CD4-positive, alpha-beta T cell treated with Interleukin-12 subunit alpha and Interleukin-12 subunit beta, for 1 hour (primary cell): ENCODE data around the gene TASOR2.

ENCODE experiments used
- DNase-seq: peaks from one replicate; pipeline ENCODE4 v3.0.0-alpha.2; 2020

TASOR2 gene

GRCh38 chr10:5688587-5688986, 3.9 kb downstream of the TASOR2 start:
- DNase-seq: no peak

DNA sequence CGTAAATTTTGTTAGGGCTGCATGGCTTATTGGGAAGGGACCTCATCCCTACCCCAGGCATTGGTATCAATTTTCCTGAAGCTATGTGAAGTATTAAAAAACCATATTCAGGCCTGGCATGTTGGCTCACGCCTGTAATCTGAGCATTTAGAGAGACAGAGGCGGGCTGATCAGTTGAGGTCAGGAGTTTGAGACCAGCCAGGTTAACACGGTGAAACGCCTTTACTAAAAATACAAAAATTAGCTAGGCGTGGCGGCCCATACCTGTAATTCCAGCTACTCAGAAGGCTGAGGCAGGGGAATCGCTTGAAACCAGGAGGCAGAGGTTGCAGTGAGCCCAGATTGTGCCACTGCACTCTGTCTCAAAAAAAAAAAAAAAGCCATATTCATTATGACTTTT, 7.1 kb downstream of the TASOR2 start:
- DNase-seq: no peak

GRCh38 chr10:5692461-5693358, 8.1 kb downstream of the TASOR2 start:
- DNase-seq: peak; percentile 71

GRCh38 chr10:5694573-5694972, 9.9 kb downstream of the TASOR2 start:
- no peak for DNase-seq

GRCh38 chr10:5697342-5697741, 12.7 kb downstream of the TASOR2 start:
- DNase-seq: no peak

DNA sequence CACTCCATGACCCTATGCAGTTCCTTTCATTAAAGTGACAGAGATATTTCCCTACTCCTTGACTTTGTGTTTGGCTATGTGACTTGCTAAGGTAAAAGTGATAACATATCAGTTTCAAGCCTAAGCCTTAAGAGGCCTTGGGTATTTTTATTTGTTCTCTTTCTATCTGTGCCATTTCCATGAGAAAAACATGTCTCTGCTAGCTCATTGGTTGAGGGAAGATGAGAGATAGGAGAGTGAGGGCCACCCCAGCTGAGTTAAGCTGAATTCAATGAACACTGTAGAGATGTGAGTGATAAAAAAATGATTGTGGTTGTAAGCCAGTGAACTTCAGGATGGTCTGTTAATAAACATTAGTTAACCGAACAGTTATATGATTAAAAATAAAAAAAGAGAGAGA, 13.4 kb downstream of the TASOR2 start:
- no peak for DNase-seq

GRCh38 chr10:5708356-5708755, 23.7 kb downstream of the TASOR2 start:
- no peak for DNase-seq

- DNase-seq: no peak
Measured at GRCh38 chr10:5709865-5710264, 25.2 kb downstream of the TASOR2 start.

- no peak for DNase-seq
Measured at GRCh38 chr10:5710859-5711258, 26.2 kb downstream of the TASOR2 start.

DNA sequence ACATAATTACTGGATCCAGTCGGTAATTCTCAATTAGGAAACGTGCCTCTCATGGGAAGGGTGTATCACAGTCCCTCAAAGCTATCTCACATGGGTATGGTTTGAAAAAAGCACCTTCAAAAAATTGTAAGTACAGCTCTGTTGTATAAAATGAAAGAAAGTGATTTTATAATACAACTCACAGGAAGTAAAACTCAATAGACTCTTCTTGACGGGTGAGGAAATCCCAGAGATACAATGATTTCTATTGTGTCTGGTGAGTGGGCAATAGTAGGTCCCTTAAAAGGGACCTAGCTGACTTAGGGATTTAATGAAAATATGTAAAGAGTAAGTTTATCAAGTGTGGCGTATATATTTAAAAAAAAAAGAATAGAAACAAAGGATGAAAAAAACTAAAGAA, 27.0 kb downstream of the TASOR2 start:
- DNase-seq: peak; percentile 11

DNA sequence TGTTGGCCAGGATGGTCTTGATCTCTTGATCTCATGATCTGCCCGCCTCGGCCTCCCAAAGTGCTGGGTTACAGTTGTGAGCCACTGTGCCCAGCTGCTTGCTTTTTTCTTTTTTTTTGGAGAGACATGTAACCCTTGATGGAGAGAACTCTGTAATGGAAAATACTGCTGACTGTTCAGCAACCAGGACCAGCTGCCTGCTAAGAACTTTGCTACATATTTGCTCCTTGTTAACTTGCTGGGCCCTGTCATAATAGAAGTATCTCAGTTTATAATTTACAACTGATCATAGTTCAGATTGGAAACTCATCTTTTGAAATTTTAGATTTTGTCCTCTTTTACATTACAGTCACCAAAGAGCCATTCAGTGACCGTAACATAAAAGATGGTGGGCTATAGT, 34.9 kb downstream of the TASOR2 start:
- DNase-seq: no peak

- DNase-seq: no peak
Measured at GRCh38 chr10:5720182-5720581, 35.5 kb downstream of the TASOR2 start.

DNA sequence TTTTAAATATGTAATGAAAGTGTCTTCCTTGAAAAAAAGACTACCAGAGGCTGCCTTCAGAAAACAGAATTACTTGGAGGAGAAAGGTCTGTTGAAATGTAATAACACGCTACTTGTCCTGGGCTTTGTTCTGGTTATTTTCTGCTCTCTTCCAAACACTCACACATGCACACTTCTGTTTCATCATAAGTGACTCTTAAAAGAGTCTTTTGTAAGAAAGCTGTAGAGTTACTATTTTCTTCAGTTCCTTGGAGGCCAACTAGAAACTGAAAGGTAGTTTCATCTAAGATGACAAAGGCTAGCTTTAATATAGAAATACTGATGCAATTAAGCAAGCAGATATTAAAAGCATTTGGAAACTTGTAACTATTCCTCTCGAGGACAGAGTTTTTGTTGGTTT, 39.1 kb downstream of the TASOR2 start:
- DNase-seq: no peak

DNA sequence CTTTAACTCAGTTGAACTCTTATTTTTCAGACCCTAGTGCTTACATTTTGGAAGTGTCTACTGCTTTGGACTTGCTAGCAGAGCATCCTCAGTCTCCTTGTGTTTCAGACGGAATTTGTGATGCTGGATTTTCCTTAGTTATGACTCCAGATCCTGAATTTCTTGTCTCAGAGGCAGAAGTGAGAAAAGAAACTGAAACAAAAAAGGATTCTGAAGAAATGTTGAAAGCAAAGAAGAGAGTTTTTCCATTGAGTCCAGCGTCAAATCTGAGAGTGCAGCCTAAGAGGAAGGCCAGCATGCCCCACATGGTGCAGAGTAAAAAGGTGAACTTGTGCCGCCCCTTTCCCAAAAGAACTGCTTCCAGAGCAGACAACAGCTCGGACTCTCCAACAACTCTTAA, 46.1 kb downstream of the TASOR2 start:
- no peak for DNase-seq

GRCh38 chr10:5731559-5731958, 46.9 kb downstream of the TASOR2 start:
- no peak for DNase-seq

DNA sequence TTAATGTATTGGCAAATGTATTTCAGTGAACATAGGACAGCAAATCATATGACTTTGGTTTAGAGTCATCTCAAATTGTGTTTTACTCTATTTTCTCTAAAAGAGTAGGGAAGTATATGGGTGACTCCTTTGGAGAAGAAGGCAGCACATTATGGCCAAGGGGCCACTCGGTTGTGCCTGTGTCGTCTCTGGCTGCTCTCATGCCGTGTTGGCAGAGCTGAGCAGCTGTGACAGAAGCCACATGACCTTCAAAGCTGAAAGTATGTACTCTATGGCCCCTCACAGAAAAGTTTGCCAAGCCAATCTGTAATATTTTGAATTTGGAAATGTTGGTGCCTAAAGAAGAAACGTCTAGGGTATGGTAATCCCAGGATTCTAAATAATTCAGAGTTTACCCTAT, 47.5 kb downstream of the TASOR2 start:
- DNase-seq: no peak
